Measurements from ENCODE around the gene MFGE8. TPM values are rescaled to one million over a fixed set of nuclear protein-coding genes. Genes with fewer than 3 reads are reported as not detected.

Gene MFGE8
- polyA plus RNA-seq, 1 donor (not counting 4 experiments of a cell fraction or from before 2014, with no cell fraction given) = 55.3 TPM

DNA sequence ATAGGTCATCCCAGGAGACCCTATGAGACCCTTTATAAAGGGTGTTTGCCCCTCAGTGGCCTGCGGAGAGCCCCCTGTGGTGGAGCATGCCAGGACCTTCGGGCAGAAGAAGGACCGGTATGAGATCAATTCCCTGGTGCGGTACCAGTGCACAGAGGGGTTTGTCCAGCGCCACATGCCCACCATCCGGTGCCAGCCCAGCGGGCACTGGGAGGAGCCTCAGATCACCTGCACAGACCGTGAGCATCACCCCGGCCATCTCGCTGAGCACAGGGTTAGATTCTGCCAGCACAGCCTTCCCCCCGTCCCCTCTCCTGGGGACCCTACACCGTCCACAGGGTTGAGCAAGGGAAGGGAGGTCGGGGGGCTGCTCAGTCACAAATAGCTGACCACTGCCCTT is 39.4 kb downstream of the MFGE8 start:
- dilution Hi-C loops (cut with MboI; ENCODE audit: extremely low pct_ligation_motif_present, low sequenced_read_pairs) = no loop called here
- no peak for FAIRE-seq

DNA sequence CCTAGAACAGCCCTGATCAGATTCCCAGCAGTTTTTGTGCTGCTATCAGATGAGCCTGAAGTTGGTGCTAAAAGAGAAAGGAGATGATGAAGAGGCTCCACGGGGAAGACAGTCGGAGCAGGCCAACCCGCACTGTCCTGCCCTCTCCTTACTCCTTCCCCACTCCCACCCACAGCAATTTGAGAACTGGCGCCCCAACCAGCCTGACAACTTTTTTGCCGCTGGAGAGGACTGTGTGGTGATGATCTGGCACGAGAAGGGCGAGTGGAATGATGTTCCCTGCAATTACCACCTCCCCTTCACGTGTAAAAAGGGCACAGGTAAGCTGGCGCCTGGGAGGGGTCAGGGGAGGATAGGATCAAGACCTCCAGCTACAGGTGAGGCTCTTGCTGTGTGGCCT is 40.5 kb downstream of the MFGE8 start:
- Histone ChIP-seq H3K9me1 (ENCODE audit: control insufficient read depth, extremely low read depth, insufficient read depth, low read length) (no peaks in the 10 kb centered on the region), H3K79me2 (ENCODE audit: control insufficient read depth, insufficient read depth, low read length) (no peaks in the 10 kb centered on the region), H3K4me3 (ENCODE audit: control insufficient read depth in 2 of 3, extremely low read depth in 1 of 3, insufficient read depth in 2 of 3, low read depth in 1 of 3, low read length in 3 of 3) (no peak overlapping the region), H3K36me3 (ENCODE audit: control insufficient read depth in 2 of 2, extremely low read depth in 1 of 2, insufficient read depth in 2 of 2, low read length in 2 of 2) (no peaks in the 10 kb centered on the region), H2AFZ (ENCODE audit: control insufficient read depth, low read length) (no peak overlapping the region), H4K20me1 (ENCODE audit: control insufficient read depth, extremely low read depth, insufficient read depth, low read length) (no peaks in the 10 kb centered on the region), H3K27me3 (ENCODE audit: control insufficient read depth, extremely low read depth, insufficient read depth, low read length) (peaks cover 3% of the 10 kb centered on the region), H3K9me3 (ENCODE audit: control insufficient read depth, low read depth, low read length) (peaks cover 2% of the 10 kb centered on the region), H3K4me2 (ENCODE audit: control insufficient read depth, extremely low read depth, insufficient read depth, low read depth, low read length) (no peak overlapping the region), H3K27ac (ENCODE audit: control insufficient read depth, insufficient read depth, low read length) (no peak overlapping the region), H3K9ac (ENCODE audit: control insufficient read depth, extremely low read depth, insufficient read depth, low read length) (no peak overlapping the region), H3K4me1 (ENCODE audit: control insufficient read depth, extremely low read depth, insufficient read depth, low read length) (no peaks in the 10 kb centered on the region)
- DNase-seq (ENCODE audit: low read depth, low spot score) (no peak), FAIRE-seq (no peak)
- TF ChIP-seq, protein P1, sequence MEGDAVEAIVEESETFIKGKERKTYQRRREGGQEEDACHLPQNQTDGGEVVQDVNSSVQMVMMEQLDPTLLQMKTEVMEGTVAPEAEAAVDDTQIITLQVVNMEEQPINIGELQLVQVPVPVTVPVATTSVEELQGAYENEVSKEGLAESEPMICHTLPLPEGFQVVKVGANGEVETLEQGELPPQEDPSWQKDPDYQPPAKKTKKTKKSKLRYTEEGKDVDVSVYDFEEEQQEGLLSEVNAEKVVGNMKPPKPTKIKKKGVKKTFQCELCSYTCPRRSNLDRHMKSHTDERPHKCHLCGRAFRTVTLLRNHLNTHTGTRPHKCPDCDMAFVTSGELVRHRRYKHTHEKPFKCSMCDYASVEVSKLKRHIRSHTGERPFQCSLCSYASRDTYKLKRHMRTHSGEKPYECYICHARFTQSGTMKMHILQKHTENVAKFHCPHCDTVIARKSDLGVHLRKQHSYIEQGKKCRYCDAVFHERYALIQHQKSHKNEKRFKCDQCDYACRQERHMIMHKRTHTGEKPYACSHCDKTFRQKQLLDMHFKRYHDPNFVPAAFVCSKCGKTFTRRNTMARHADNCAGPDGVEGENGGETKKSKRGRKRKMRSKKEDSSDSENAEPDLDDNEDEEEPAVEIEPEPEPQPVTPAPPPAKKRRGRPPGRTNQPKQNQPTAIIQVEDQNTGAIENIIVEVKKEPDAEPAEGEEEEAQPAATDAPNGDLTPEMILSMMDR (optimal IDR thresholded peaks at IDR 0.05 in 1 of 3, IDR thresholded peaks at IDR 0.05 in 1 of 3, conservative IDR thresholded peaks at IDR 0.05 in 1 of 3; ENCODE audit: extremely low read depth in 1 of 3, insufficient read depth in 2 of 3, low read length in 3 of 3) = no peak
- no peak for TF ChIP-seq EZH2 (IDR thresholded peaks at IDR 0.05; ENCODE audit: low read length)
- dilution Hi-C loops (cut with MboI; ENCODE audit: extremely low pct_ligation_motif_present, low sequenced_read_pairs) = no loop called here

More for the DNA sequence above, 39.4 kb downstream of the MFGE8 start:
- Histone ChIP-seq H3K9me3 (ENCODE audit: control insufficient read depth, low read depth, low read length) (peaks cover 2% of the 10 kb centered on the region), H3K9me1 (ENCODE audit: control insufficient read depth, extremely low read depth, insufficient read depth, low read length) (no peaks in the 10 kb centered on the region), H3K27ac (ENCODE audit: control insufficient read depth, insufficient read depth, low read length) (no peak overlapping the region), H4K20me1 (ENCODE audit: control insufficient read depth, extremely low read depth, insufficient read depth, low read length) (no peaks in the 10 kb centered on the region), H2AFZ (ENCODE audit: control insufficient read depth, low read length) (no peak overlapping the region), H3K36me3 (ENCODE audit: control insufficient read depth in 2 of 2, extremely low read depth in 1 of 2, insufficient read depth in 2 of 2, low read length in 2 of 2) (no peaks in the 10 kb centered on the region), H3K79me2 (ENCODE audit: control insufficient read depth, insufficient read depth, low read length) (no peaks in the 10 kb centered on the region), H3K9ac (ENCODE audit: control insufficient read depth, extremely low read depth, insufficient read depth, low read length) (no peak overlapping the region), H3K4me2 (ENCODE audit: control insufficient read depth, extremely low read depth, insufficient read depth, low read depth, low read length) (no peak overlapping the region), H3K4me3 (ENCODE audit: control insufficient read depth in 2 of 3, extremely low read depth in 1 of 3, insufficient read depth in 2 of 3, low read depth in 1 of 3, low read length in 3 of 3) (no peak overlapping the region), H3K27me3 (ENCODE audit: control insufficient read depth, extremely low read depth, insufficient read depth, low read length) (peaks cover 3% of the 10 kb centered on the region), H3K4me1 (ENCODE audit: control insufficient read depth, extremely low read depth, insufficient read depth, low read length) (no peaks in the 10 kb centered on the region)
- DNase-seq (ENCODE audit: low read depth, low spot score) = no peak
- TF ChIP-seq EZH2 (IDR thresholded peaks at IDR 0.05; ENCODE audit: low read length) = no peak
- TF ChIP-seq, protein P1 (optimal IDR thresholded peaks at IDR 0.05 in 1 of 3, IDR thresholded peaks at IDR 0.05 in 1 of 3, conservative IDR thresholded peaks at IDR 0.05 in 1 of 3; ENCODE audit: extremely low read depth in 1 of 3, insufficient read depth in 2 of 3, low read length in 3 of 3) = no peak
